Suprapubic skin (tissue), 3 donors: Measurements from ENCODE around the gene EXD3.

Experiments used
- CTCF ChIP-seq, 2 donors: fragments of 200-600 bp in 1 of 2; fragments of 450-650 bp in 1 of 2; sonication (generic) in 1 of 2; IDR thresholded peaks; one replicate each; pipeline ENCODE4 v1.5.1; 2016 to 2019; ENCODE audit warnings: antibody characterized with exemption in 2 of 2, mild to moderate bottlenecking in 1 of 2, moderate library complexity in 1 of 2
- POLR2A ChIP-seq, 2 donors: fragments of 450-650 bp; IDR thresholded peaks; one replicate each; pipeline ENCODE4 v1.6.1; 2017; ENCODE audit warnings: antibody characterized with exemption in 2 of 2, mild to moderate bottlenecking in 2 of 2, moderate library complexity in 2 of 2

GRCh38 chr9:137349471-137350033, 73.4 kb downstream of the EXD3 start:
- TF ChIP-seq POLR2A (IDR thresholded peaks at IDR 0.05) = no peak
- TF ChIP-seq CTCF (IDR thresholded peaks at IDR 0.05) = no peak
